VCaP (cell line): Measurements from ENCODE around the gene XYLT1.

ENCODE experiments used
- H3K27ac ChIP-seq: fragments of 450-650 bp; 2 replicates; pipeline ENCODE4 v1.5.1; 2017
- TF ChIP-seq, protein P1 (sequence below): fragments of 450-650 bp; conservative IDR thresholded peaks from 2 replicates; pipeline ENCODE4 v1.5.1; 2017; ENCODE audit warnings: mild to moderate bottlenecking, moderate library complexity

XYLT1 gene

DNA sequence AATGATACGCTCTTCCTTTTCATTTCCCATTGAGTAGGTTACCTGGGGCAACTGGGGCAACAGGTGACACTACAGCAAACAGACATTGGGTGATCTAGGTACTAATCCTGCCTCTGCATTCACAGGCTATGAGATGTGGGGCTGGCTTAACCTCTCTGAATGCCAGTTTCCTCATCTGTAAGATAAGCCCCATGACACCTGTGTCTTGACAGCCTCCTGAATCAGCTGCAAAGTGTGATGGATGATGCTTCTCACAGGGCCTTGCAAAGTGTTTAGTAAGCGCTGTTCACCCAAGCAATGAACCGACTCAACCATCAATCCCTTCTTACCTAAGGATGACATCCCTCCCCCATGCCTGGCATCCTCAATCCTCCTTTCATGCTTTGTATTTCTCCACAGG lies 322.8 kb downstream of the XYLT1 start:
- TF ChIP-seq, protein P1, sequence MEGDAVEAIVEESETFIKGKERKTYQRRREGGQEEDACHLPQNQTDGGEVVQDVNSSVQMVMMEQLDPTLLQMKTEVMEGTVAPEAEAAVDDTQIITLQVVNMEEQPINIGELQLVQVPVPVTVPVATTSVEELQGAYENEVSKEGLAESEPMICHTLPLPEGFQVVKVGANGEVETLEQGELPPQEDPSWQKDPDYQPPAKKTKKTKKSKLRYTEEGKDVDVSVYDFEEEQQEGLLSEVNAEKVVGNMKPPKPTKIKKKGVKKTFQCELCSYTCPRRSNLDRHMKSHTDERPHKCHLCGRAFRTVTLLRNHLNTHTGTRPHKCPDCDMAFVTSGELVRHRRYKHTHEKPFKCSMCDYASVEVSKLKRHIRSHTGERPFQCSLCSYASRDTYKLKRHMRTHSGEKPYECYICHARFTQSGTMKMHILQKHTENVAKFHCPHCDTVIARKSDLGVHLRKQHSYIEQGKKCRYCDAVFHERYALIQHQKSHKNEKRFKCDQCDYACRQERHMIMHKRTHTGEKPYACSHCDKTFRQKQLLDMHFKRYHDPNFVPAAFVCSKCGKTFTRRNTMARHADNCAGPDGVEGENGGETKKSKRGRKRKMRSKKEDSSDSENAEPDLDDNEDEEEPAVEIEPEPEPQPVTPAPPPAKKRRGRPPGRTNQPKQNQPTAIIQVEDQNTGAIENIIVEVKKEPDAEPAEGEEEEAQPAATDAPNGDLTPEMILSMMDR, result no peak
- no peak overlapping the region for H3K27ac ChIP-seq

DNA sequence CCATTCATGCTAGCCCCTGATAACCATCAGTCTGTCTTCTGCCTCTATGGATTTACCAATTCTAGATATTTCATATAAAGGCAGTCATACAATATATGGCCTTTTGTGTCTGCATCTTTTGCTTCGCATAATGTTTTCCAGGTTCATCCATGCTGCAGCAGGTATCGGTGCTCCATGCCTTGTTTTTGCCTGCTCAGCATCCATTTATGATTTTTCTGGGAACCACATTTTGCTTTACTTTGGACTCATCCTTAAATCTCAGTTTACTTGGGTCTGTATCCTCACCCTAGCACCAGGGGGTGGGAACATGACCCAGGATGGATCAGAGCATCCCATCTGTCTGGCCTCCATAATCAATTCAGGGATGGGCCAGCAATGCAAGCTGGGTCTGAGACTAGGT lies 325.7 kb downstream of the XYLT1 start:
- TF ChIP-seq, protein P1, result no peak
- no peak overlapping the region for H3K27ac ChIP-seq

DNA sequence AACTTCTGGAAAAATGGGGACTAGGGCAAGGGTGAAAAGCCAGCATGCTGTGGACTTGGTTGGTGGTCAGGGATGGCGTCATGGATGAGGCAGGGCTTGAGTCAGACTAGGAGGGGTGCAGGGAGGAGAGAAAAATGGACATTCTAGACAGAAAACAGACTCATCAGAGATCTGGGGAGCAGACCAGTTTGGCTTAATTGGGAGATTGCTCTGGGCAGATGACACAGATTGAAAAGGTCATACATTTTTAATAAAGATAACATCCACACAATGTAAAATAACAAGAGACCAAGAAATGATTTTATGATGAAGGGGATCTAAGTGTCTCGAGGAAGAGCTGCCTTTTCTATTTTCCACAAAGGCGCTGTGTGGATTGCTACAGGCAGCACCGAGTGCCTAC lies 326.3 kb downstream of the XYLT1 start:
- no peak overlapping the region for H3K27ac ChIP-seq

DNA sequence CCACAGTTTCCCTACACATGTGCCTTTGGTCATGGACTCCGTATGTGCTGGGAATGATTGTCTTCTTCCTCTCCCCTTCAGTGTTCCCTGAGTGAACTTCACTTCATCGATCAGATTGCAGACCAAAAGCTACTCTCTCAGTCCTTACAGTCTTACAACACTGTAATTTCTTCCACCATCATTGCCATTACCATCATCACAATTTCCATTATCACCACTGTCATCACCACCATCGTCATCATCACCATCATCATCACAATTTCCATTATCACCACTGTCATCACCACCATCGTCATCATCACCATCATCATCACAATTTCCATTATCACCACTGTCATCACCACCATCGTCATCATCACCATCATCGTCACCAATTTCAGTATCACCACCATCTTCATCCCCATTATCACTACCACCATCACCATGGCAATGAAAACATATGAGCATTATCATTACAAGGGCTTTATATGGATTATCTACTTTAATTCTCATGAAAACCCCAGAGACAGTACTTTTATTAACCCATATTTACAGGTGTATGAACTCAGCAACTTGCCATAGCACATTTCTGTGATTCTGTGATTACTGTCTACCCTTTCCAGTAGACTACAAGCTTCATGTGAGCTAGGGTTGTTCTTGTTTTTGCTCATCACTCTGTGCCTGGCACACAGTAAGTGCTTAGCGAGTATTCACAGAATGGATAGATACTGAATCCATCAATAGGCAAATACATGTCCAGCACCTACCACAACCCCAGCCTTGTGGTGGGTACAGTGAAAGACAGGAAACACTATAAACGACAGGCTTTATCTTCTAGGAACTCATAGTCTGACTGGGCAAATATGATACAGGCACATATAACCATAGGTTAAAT lies 327.0 kb downstream of the XYLT1 start:
- no peak overlapping the region for H3K27ac ChIP-seq
- TF ChIP-seq, protein P1, result no peak

More for the DNA sequence above, 326.3 kb downstream of the XYLT1 start:
- TF ChIP-seq, protein P1, result no peak

DNA sequence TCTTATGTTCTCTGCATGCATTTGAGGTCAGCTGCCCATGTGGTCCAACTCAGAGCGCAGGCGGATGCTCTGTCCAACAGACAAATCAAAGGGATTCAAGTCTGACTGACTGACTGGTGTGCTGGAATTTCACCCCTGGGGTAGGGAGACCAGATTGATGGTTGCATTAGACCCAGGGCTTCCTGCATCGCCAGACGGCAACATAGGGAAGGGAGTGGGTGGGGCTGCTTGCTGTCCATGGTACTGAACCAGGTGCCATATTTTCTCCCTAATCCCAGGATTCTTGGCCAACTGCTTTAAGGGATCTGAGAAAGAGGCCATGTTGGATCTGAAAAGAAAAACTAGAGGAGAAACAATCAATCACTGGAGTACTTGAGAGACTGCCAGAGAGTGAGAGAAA lies 332.0 kb downstream of the XYLT1 start:
- TF ChIP-seq, protein P1, result no peak
- H3K27ac ChIP-seq, result no peak overlapping the region

DNA sequence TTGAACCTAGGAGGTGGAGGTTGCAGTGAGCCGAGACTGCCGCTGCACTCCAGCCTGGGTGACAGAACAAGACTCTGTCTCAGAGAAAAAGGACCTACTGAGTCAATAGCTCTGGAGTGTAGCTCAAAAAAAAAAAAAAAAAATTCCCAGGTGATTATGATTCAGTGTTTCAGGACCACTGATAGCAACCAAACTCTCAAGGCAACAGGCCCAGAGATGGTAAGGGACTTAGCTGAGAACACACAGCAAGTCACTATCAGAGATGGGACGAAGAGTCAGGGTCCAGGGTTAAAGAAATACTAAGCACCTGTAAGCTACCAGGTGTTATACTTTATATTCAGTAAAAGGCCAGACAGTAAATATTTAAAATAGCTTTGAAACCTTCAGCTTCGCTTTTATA lies 335.3 kb downstream of the XYLT1 start:
- TF ChIP-seq, protein P1, result no peak
- H3K27ac ChIP-seq, result no peak overlapping the region

DNA sequence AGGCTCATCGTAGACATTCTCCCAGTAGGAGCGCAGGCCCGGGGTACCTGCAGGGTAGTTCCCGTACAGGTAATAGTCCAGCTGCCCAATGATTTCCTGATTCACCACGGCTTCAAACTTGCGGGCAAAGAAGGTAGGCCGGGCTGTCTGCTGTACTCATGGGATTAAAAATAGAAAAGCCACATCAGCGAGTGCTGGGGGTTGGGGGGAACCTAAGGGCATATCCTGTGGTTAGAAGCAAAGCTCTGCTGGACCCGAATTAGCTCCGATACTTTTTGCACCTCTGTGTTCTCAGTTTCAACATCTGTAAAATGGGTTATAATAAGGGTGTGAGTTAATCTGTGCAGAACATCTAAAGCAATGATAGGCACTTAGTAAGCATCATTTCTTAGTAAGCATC lies 336.2 kb downstream of the XYLT1 start:
- TF ChIP-seq, protein P1, result no peak

More for the DNA sequence above, 336.2 kb downstream of the XYLT1 start:
- no peak overlapping the region for H3K27ac ChIP-seq
